Measurements from ENCODE around the gene IL1RAPL1.

- TF ChIP-seq ISL1 (CRISPR knock-in tag; IDR thresholded peaks at IDR 0.05), result no peak
- TF ChIP-seq PPARA (CRISPR knock-in tag; IDR thresholded peaks at IDR 0.05; ENCODE audit: borderline replicate concordance), result no peak
- TF ChIP-seq CREB5 (CRISPR knock-in tag; IDR thresholded peaks at IDR 0.05; ENCODE audit: low read depth), result no peak
- no peak for TF ChIP-seq ZNF565 (CRISPR knock-in tag; conservative IDR thresholded peaks at IDR 0.05; ENCODE audit: low read depth)
- TF ChIP-seq POU6F1 (CRISPR knock-in tag; IDR thresholded peaks at IDR 0.05; ENCODE audit: borderline replicate concordance, low read depth), result no peak
- no peak for TF ChIP-seq CSRNP3 (CRISPR knock-in tag; IDR thresholded peaks at IDR 0.05)
- no peak for TF ChIP-seq PATZ1 (CRISPR knock-in tag; IDR thresholded peaks at IDR 0.05; ENCODE audit: borderline replicate concordance)
- no peak for TF ChIP-seq ARNTL (CRISPR knock-in tag; IDR thresholded peaks at IDR 0.05; ENCODE audit: borderline replicate concordance, low read depth)
- TF ChIP-seq ZFP3 (CRISPR knock-in tag; IDR thresholded peaks at IDR 0.05), result no peak
These were observed 1418.6 kb downstream of the IL1RAPL1 start for GRCh38 chrX:30005813-30006212.

Measured in SK-N-SH treated with all-trans-retinoic acid at 6 μM for 48 hours (cell line).